CD14-positive monocyte (primary cell): ENCODE measurements around the gene PLEKHA8. TPM values are rescaled to one million over a fixed set of nuclear protein-coding genes. Genes with fewer than 3 reads are reported as not detected.

ENCODE experiments used
- DNase-seq, 3 donors: peaks; one replicate each; pipeline ENCODE4 v3.0.0-alpha.2; 2011 to 2022
- H2AFZ ChIP-seq: 2 replicates; pipeline ENCODE4 v1.6.0; 2012; ENCODE audit warnings: mild to moderate bottlenecking, low read depth, low read length, inconsistent platforms; ENCODE audit not compliant: insufficient read depth, poor library complexity, severe bottlenecking
- H3K27ac ChIP-seq, 2 donors: 1 replicate in 1 of 2; 2 replicates in 1 of 2; pipeline ENCODE4 v1.5.1; 2012 to 2013; ENCODE audit warnings: low read length in 2 of 2, control low read depth in 1 of 2, inconsistent platforms in 1 of 2, low read depth in 1 of 2, mild to moderate bottlenecking in 1 of 2
- H3K27me3 ChIP-seq, 2 donors: one replicate each; pipeline versions ENCODE4 v1.6.0 to v1.6.1; 2011 to 2013; ENCODE audit warnings: low read length in 2 of 2; ENCODE audit not compliant: control insufficient read depth in 2 of 2, insufficient read depth in 2 of 2
- H3K36me3 ChIP-seq, 2 donors: replicated peaks in 1 of 2; 1 replicate in 1 of 2; 2 replicates in 1 of 2; pipeline versions ENCODE4 v1.5.1 to v1.6.1; 2012 to 2013; ENCODE audit warnings: low read length in 2 of 2, control low read depth in 1 of 2, inconsistent platforms in 1 of 2, mild to moderate bottlenecking in 1 of 2; ENCODE audit not compliant: insufficient read depth in 2 of 2, control insufficient read depth in 1 of 2
- H3K4me1 ChIP-seq, 2 donors: 1 replicate in 1 of 2; 2 replicates in 1 of 2; pipeline versions ENCODE4 v1.5.1 to v1.6.1; 2012 to 2013; ENCODE audit warnings: low read length in 2 of 2, control low read depth in 1 of 2, inconsistent platforms in 1 of 2, mild to moderate bottlenecking in 1 of 2, moderate library complexity in 1 of 2; ENCODE audit not compliant: insufficient read depth in 2 of 2, control insufficient read depth in 1 of 2
- H3K4me2 ChIP-seq: replicated peaks from 2 replicates; pipeline ENCODE3; 2012; ENCODE audit warnings: low read length, moderate library complexity, mild to moderate bottlenecking; ENCODE audit not compliant: poor library complexity, severe bottlenecking; ENCODE audit errors: extremely low read depth
- H3K4me3 ChIP-seq, 3 experiments: fragments of 200-600 bp in 1 of 3; sonication (generic) in 1 of 3; replicated peaks in 1 of 3; 1 replicate in 2 of 3; 2 replicates in 1 of 3; pipeline ENCODE4 v1.5.1; 2011 to 2013; ENCODE audit warnings: low read length in 3 of 3, mild to moderate bottlenecking in 3 of 3, control low read depth in 2 of 3, low read depth in 2 of 3, inconsistent platforms in 1 of 3, moderate library complexity in 1 of 3
- H3K79me2 ChIP-seq: 2 replicates; pipeline ENCODE4 v1.6.0; 2012; ENCODE audit warnings: mild to moderate bottlenecking, control low read depth, inconsistent platforms, low read length, moderate library complexity; ENCODE audit not compliant: insufficient read depth
- H3K9ac ChIP-seq: 2 replicates; pipeline ENCODE4 v1.6.0; 2017; ENCODE audit warnings: low read length, mild to moderate bottlenecking; ENCODE audit not compliant: insufficient read depth, poor library complexity, severe bottlenecking
- H3K9me3 ChIP-seq, 2 donors: replicated peaks in 1 of 2; 1 replicate in 1 of 2; 2 replicates in 1 of 2; pipeline versions ENCODE4 v1.5.1 to v1.6.1; 2012 to 2013; ENCODE audit warnings: low read length in 2 of 2, control low read depth in 1 of 2; ENCODE audit not compliant: control insufficient read depth in 1 of 2, insufficient read depth in 1 of 2
- H4K20me1 ChIP-seq: 2 replicates; pipeline ENCODE4 v1.6.0; 2012; ENCODE audit warnings: mild to moderate bottlenecking, low read length, control low read depth, moderate library complexity; ENCODE audit not compliant: insufficient read depth
- H3K27ac Mint-ChIP-seq, 7 donors: one replicate each; pipeline ENCODE4 v1.8.0; 2020; ENCODE audit warnings: mild to moderate bottlenecking in 7 of 7, mixed read lengths in 7 of 7, moderate library complexity in 6 of 7, inconsistent platforms in 2 of 7
- H3K27me3 Mint-ChIP-seq, 3 donors: one replicate each; pipeline ENCODE4 v1.8.0; 2021 to 2022; ENCODE audit warnings: low read depth in 3 of 3, mild to moderate bottlenecking in 3 of 3, mixed read lengths in 3 of 3, moderate library complexity in 3 of 3, inconsistent platforms in 1 of 3
- H3K36me3 Mint-ChIP-seq, 2 donors: one replicate each; pipeline ENCODE4 v1.8.0; 2020; ENCODE audit warnings: mixed read lengths in 2 of 2, inconsistent platforms in 1 of 2, mild to moderate bottlenecking in 1 of 2
- H3K4me1 Mint-ChIP-seq: one replicate; pipeline ENCODE4 v1.8.0; 2020; ENCODE audit warnings: mild to moderate bottlenecking, mixed read lengths
- H3K4me3 Mint-ChIP-seq, 2 donors: one replicate each; pipeline ENCODE4 v1.8.0; 2020; ENCODE audit warnings: mild to moderate bottlenecking in 2 of 2, mixed read lengths in 2 of 2, moderate library complexity in 1 of 2
- H3K9me3 Mint-ChIP-seq, 7 donors: one replicate each; pipeline ENCODE4 v1.8.0; 2020 to 2022; ENCODE audit warnings: mixed read lengths in 7 of 7, mild to moderate bottlenecking in 6 of 7, moderate library complexity in 6 of 7, inconsistent platforms in 2 of 7
- WGBS: methylation state at CpG from one replicate; pipeline ENCODE4 v1.1.5; 2013; ENCODE audit warnings: missing lambda C conversion rate; ENCODE audit not compliant: insufficient coverage; 5-methylcytosine and 5-hydroxymethylcytosine counted together
- intact Hi-C, 2 donors: fragments of 100-400 bp; cut with micrococcal nuclease; formaldehyde crosslinking; loops; one replicate each; pipeline versions ENCODE4 v1.15.0 to v1.15.1; 2023
- polyA plus RNA-seq, 3 donors: library from polyadenylated mRNA; depleted of rRNA in 1 of 3; unstranded in 2 of 3; stranded (reverse) in 1 of 3; fragments of 300-500 nt in 2 of 3; fragments of >200 nt in 1 of 3; fragmentation: Illumina TruSeq in 2 of 3; gene quantifications; 1 replicate in 2 of 3; 2 replicates in 1 of 3; pipeline ENCODE4 v1.2.3, GENCODE V29; 2012 to 2021
- TF ChIP-seq, protein P1 (sequence below): fragments of 200-600 bp; IDR thresholded peaks from one replicate; pipeline ENCODE4 v1.8.0; 2022; ENCODE audit warnings: antibody characterized with exemption, mild to moderate bottlenecking

PLEKHA8 gene
- polyA plus RNA-seq, 3 donors, result 2.4 to 2.7 (median 2.6) TPM

DNA sequence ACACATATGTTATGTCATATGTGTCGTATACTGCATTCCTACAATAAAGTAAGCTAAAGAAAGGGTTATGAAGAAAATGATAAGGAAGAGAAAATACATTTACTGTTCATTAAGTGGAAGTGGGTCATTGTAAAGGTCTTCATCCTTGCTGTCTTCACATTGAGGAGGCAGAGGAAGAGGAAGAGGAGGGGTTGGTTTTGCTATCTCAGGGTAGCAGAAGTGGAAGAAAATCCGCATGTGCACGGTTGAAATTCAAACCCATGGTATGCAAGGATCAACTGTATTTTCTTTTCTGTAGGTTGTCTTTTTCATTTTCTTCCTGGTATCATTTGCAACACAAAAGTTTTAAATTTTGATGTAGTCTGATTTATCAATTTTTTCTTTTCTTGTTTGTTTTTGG is 6.3 kb downstream of the PLEKHA8 start:
- H3K4me3 Mint-ChIP-seq, result no peak overlapping the region
- H4K20me1 ChIP-seq, result no peaks in the 10 kb centered on the region
- no peak overlapping the region for H3K4me3 ChIP-seq
- no peaks in the 10 kb centered on the region for H3K36me3 Mint-ChIP-seq
- no peaks in the 10 kb centered on the region for H3K36me3 ChIP-seq
- H3K4me2 ChIP-seq, result no peak overlapping the region
- H3K27ac ChIP-seq, result no peak overlapping the region
- WGBS, result no CpG with 5 or more reads among the region's 3 CpGs
- no peaks in the 10 kb centered on the region for H3K27me3 ChIP-seq
- H3K9me3 ChIP-seq, result no peaks in the 10 kb centered on the region
- no peak overlapping the region for H2AFZ ChIP-seq
- peaks cover 16% of the 10 kb centered on the region for H3K4me1 Mint-ChIP-seq
- TF ChIP-seq, protein P1, sequence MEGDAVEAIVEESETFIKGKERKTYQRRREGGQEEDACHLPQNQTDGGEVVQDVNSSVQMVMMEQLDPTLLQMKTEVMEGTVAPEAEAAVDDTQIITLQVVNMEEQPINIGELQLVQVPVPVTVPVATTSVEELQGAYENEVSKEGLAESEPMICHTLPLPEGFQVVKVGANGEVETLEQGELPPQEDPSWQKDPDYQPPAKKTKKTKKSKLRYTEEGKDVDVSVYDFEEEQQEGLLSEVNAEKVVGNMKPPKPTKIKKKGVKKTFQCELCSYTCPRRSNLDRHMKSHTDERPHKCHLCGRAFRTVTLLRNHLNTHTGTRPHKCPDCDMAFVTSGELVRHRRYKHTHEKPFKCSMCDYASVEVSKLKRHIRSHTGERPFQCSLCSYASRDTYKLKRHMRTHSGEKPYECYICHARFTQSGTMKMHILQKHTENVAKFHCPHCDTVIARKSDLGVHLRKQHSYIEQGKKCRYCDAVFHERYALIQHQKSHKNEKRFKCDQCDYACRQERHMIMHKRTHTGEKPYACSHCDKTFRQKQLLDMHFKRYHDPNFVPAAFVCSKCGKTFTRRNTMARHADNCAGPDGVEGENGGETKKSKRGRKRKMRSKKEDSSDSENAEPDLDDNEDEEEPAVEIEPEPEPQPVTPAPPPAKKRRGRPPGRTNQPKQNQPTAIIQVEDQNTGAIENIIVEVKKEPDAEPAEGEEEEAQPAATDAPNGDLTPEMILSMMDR, result no peak
- H3K27me3 Mint-ChIP-seq, result peaks cover 1 to 2% (median 2%) of the 10 kb centered on the region in 3 donors
- intact Hi-C loops, result no loop called here
- H3K4me1 ChIP-seq, result peaks cover 8 to 10% of the 10 kb centered on the region in 2 donors
- peaks cover 0 to 3% (median 0%) of the 10 kb centered on the region in 7 donors for H3K9me3 Mint-ChIP-seq
- no peak for DNase-seq
- no peak overlapping the region for H3K27ac Mint-ChIP-seq
- H3K9ac ChIP-seq, result no peak overlapping the region
- no peaks in the 10 kb centered on the region for H3K79me2 ChIP-seq

DNA sequence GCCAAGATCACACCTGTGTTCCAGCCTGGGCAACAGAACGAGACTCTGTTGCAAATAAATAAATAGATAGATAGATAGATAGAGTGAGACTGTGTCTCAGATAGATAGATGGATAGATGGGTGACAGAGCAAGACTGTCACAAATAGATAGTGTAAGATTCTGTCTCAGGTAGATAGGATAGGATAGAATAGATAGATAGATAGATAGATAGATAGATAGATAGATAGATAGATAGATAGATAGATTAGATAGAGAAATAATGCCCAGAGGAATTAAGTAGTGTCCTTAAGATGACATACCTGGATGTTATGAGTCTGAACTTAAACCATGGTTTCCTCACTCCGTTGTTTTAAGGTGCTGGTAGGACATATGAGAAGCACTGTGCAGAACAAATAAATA is 8.0 kb downstream of the PLEKHA8 start:
- no peak for DNase-seq
- no peak overlapping the region for H3K4me2 ChIP-seq
- intact Hi-C loops, result no loop called here
- H3K9ac ChIP-seq, result no peak overlapping the region
- H4K20me1 ChIP-seq, result no peaks in the 10 kb centered on the region
- H3K36me3 Mint-ChIP-seq, result no peaks in the 10 kb centered on the region
- H3K9me3 ChIP-seq, result no peaks in the 10 kb centered on the region
- H3K27ac Mint-ChIP-seq, result no peak overlapping the region
- no peaks in the 10 kb centered on the region for H3K36me3 ChIP-seq
- peaks cover 0 to 1% (median 0%) of the 10 kb centered on the region in 3 donors for H3K27me3 Mint-ChIP-seq
- WGBS, result 100% methylated on average over 1 of the region's 2 CpGs
- H3K4me3 Mint-ChIP-seq, result no peak overlapping the region
- H3K4me1 ChIP-seq, result peaks cover 3 to 5% of the 10 kb centered on the region in 2 donors
- no peaks in the 10 kb centered on the region for H3K27me3 ChIP-seq
- H3K4me3 ChIP-seq, result no peak overlapping the region
- H3K27ac ChIP-seq, result no peak overlapping the region
- H3K9me3 Mint-ChIP-seq, result no peaks in the 10 kb centered on the region
- TF ChIP-seq, protein P1, result no peak
- H3K79me2 ChIP-seq, result no peaks in the 10 kb centered on the region
- peaks cover 16% of the 10 kb centered on the region for H3K4me1 Mint-ChIP-seq
- H2AFZ ChIP-seq, result no peak overlapping the region
